ENCODE data around the gene PDE6B.

Gene PDE6B

DNA sequence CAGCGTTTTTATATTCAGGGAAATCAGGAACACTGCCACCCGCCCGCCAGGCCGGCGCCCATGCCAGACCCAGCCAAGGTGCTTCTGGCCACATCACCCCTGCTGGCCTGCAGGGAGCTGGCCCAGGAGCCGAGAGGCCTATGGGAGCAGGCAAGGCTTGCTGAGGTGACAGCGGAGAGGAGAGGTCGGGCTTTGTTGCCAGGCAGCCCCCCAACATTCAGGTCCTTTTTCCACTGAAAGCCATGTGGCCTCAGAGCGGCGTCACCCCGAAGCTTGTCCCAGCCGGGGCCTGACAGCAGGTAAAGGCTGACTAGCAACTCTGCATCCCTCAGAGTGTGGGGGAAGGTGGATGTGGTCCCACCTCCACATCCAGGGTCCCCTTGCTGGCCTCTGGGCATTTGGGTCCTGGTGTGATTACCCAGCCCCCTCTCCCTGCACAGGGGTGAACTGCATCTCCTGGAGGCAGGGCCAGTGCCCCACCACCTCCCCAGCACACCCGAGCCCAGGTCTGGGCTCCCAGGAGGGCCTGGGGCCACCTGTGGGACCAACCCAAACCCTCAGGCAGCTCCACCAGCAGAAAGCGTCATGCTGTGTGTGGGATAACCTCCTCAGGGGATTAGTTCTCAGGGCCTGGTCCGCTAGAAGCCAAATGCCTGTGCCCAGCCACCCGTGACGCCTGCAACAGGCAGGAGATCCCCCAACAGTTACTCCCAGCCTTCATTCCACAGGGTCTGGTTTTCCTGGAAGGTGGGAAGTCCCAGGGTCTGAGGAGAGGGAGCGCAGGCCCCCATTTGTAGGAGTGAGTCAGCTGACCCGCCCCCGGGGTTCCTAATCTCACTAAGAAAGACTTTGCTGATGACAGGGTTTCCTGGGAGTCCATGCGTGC is at the start of gene PDE6B:
Gene PDE6B (plus strand): TSS at position 869 of the 886 bp plus-strand sequence. CDS start 54 bp downstream, outside the sequence.
- no peak within 1 kb of the TSS for H3K4me3 ChIP-seq (ENCODE audit: low read length)
- DNase-seq (ENCODE audit: low read depth) = no peak
- no peak for TF ChIP-seq CTCF (IDR thresholded peaks at IDR 0.05; ENCODE audit: insufficient read depth, low read depth, low read length, missing control alignments)

DNA sequence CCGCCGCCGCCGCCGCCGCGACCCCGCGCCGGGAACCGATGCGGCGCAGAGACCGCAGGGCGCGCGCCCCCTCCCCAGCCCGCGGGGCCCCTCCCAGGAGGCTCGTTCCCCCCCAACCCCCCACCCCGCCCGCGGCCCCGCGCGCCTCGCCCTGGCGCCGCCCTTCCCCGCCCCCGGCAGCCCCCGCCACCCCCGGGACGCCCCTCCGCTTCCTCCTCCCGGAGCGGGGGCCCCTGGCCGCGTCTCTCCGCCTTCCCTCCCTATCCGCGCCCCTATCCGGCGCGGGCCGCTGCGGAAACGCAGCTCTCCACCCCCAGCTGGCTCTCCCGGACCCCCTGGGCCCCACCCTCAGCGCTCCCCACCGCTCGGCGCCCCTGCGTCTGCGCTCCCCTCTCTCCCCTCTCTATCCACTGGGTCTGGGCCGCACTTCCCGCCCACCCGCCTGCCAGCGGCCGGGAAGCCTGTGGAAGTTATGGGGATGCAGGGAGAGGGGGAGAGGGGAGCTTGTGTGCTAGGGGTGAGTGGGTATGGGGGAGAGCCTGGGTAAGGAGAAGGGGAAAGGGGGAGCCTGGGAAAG is 49.0 kb upstream of the PDE6B start, which contains the start of gene TMEM271:
Gene TMEM271 (minus strand): TSS at position 51 of the 577 bp plus-strand sequence. CDS start 233 bp downstream, outside the sequence.
- no peak for DNase-seq (ENCODE audit: low read depth)
- TF ChIP-seq CTCF (IDR thresholded peaks at IDR 0.05; ENCODE audit: insufficient read depth, low read depth, low read length, missing control alignments) = no peak

GRCh38 chr4:576991-577498 is 48.3 kb upstream of the PDE6B start:
- DNase-seq (ENCODE audit: low read depth) = no peak
- H3K4me3 ChIP-seq (ENCODE audit: low read length) = no peak overlapping the region
- TF ChIP-seq CTCF (IDR thresholded peaks at IDR 0.05; ENCODE audit: insufficient read depth, low read depth, low read length, missing control alignments) = no peak

More for the DNA sequence above, 49.0 kb upstream of the PDE6B start, which contains the start of gene TMEM271:
- H3K4me3 ChIP-seq (ENCODE audit: low read length) = no peak within 1 kb of the TSS

- TF ChIP-seq CTCF (IDR thresholded peaks at IDR 0.05; ENCODE audit: insufficient read depth, low read depth, low read length, missing control alignments) = no peak
- peak; percentile 66 for DNase-seq (ENCODE audit: low read depth)
- no peak overlapping the region for H3K4me3 ChIP-seq (ENCODE audit: low read length)
These were observed 47.6 kb upstream of the PDE6B start for GRCh38 chr4:577499-578450.

- TF ChIP-seq CTCF (IDR thresholded peaks at IDR 0.05; ENCODE audit: insufficient read depth, low read depth, low read length, missing control alignments) = no peak
- DNase-seq (ENCODE audit: low read depth) = no peak
- H3K4me3 ChIP-seq (ENCODE audit: low read length) = no peak overlapping the region
These were observed 46.6 kb upstream of the PDE6B start for GRCh38 chr4:578451-579443.

All from epithelial cell of esophagus (primary cell).